ENCODE data around the gene WNT7B. TPM values are rescaled to one million over a fixed set of nuclear protein-coding genes. Genes with fewer than 3 reads are reported as not detected.

WNT7B gene
- total RNA-seq, 4 donors from 2014 or later = 18.7 to 54.4 (median 44.1) TPM

GRCh38 chr22:45917700-45918458 is 59.1 kb downstream of the WNT7B start:
- TF ChIP-seq POLR2A (IDR thresholded peaks at IDR 0.05) = no peak
- no peak for TF ChIP-seq POLR2AphosphoS5 (IDR thresholded peaks at IDR 0.05)
- no peak for TF ChIP-seq EP300 (IDR thresholded peaks at IDR 0.05)
- no peak for TF ChIP-seq CTCF (IDR thresholded peaks at IDR 0.05)
- 68% methylated on average over 14 of the region's 14 CpGs for WGBS
- no peaks in the 10 kb centered on the region for H3K9me3 ChIP-seq

GRCh38 chr22:45917146-45917545 is 59.8 kb downstream of the WNT7B start:
- Histone ChIP-seq H3K9me3 (no peaks in the 10 kb centered on the region), H3K36me3 (no peaks in the 10 kb centered on the region), H3K4me1 (peaks cover 13% of the 10 kb centered on the region), H3K4me3 (no peak overlapping the region), H3K27me3 (peaks cover 8% of the 10 kb centered on the region), H3K27ac (no peak overlapping the region)
- no peak for TF ChIP-seq CTCF (IDR thresholded peaks at IDR 0.05)
- no peak for TF ChIP-seq POLR2AphosphoS5 (IDR thresholded peaks at IDR 0.05)
- TF ChIP-seq POLR2A (IDR thresholded peaks at IDR 0.05) = no peak
- TF ChIP-seq EP300 (IDR thresholded peaks at IDR 0.05) = no peak
- no peak for DNase-seq (ENCODE audit: low spot score in 2 of 2)
- WGBS = 67% methylated on average over 2 of the region's 12 CpGs

More at GRCh38 chr22:45917700-45918458, 59.1 kb downstream of the WNT7B start:
- Histone ChIP-seq H3K4me1 (peaks cover 5% of the 10 kb centered on the region), H3K4me3 (no peak overlapping the region), H3K27me3 (peaks cover 8% of the 10 kb centered on the region), H3K36me3 (no peaks in the 10 kb centered on the region), H3K27ac (no peak overlapping the region)
- no peak for DNase-seq (ENCODE audit: low spot score in 2 of 2)

GRCh38 chr22:45916515-45916914 is 60.4 kb downstream of the WNT7B start:
- Histone ChIP-seq H3K4me3 (no peak overlapping the region), H3K4me1 (peaks cover 19% of the 10 kb centered on the region), H3K27me3 (peaks cover 8% of the 10 kb centered on the region), H3K36me3 (no peaks in the 10 kb centered on the region), H3K27ac (no peak overlapping the region), H3K9me3 (no peaks in the 10 kb centered on the region)
- no peak for DNase-seq (ENCODE audit: low spot score in 2 of 2)
- WGBS = 53% methylated on average over 2 of the region's 7 CpGs
- TF ChIP-seq EP300 (IDR thresholded peaks at IDR 0.05) (no peak), POLR2AphosphoS5 (IDR thresholded peaks at IDR 0.05) (no peak)

GRCh38 chr22:45915841-45916240 is 61.1 kb downstream of the WNT7B start:
- H3K4me3 ChIP-seq = no peak overlapping the region
- no peak for TF ChIP-seq CTCF (IDR thresholded peaks at IDR 0.05)
- TF ChIP-seq POLR2A (IDR thresholded peaks at IDR 0.05) = no peak
- no peak for TF ChIP-seq EP300 (IDR thresholded peaks at IDR 0.05)
- TF ChIP-seq POLR2AphosphoS5 (IDR thresholded peaks at IDR 0.05) = no peak
- H3K27ac ChIP-seq = no peak overlapping the region
- DNase-seq (ENCODE audit: low spot score in 2 of 2) = no peak
- peaks cover 8% of the 10 kb centered on the region for H3K27me3 ChIP-seq
- H3K36me3 ChIP-seq = no peaks in the 10 kb centered on the region
- H3K4me1 ChIP-seq = peaks cover 24% of the 10 kb centered on the region
- 86% methylated on average over 6 of the region's 16 CpGs for WGBS
- H3K9me3 ChIP-seq = no peaks in the 10 kb centered on the region

- peaks cover 8% of the 10 kb centered on the region for H3K27me3 ChIP-seq
- no peaks in the 10 kb centered on the region for H3K36me3 ChIP-seq
- peaks cover 24% of the 10 kb centered on the region for H3K4me1 ChIP-seq
- TF ChIP-seq POLR2A (IDR thresholded peaks at IDR 0.05) = no peak
- no peak for TF ChIP-seq EP300 (IDR thresholded peaks at IDR 0.05)
- no peak for TF ChIP-seq CTCF (IDR thresholded peaks at IDR 0.05)
- TF ChIP-seq POLR2AphosphoS5 (IDR thresholded peaks at IDR 0.05) = no peak
- WGBS = 80% methylated on average over 1 of the region's 2 CpGs
- DNase-seq (ENCODE audit: low spot score in 2 of 2) = no peak
- no peaks in the 10 kb centered on the region for H3K9me3 ChIP-seq
- no peak overlapping the region for H3K4me3 ChIP-seq
- no peak overlapping the region for H3K27ac ChIP-seq
Observed at GRCh38 chr22:45915151-45915550, 61.8 kb downstream of the WNT7B start.

Measured in suprapubic skin (tissue), 4 donors.